GM19452 (cell line): ENCODE results near the gene KRT16.
"Not testable (repeated sequence)": the region's sequence is repeated elsewhere in the genome, so short reads cannot be mapped to it uniquely, and the experiment has no call there.

ENCODE experiments used
- ATAC-seq: cut with Tn5 transposase; IDR thresholded peaks from one replicate; pipeline ENCODE4 v1.9.1; 2021; ENCODE audit not compliant: unreplicated experiment

KRT16 gene

GRCh38 chr17:41585301-41586056, 27.1 kb downstream of the KRT16 start:
- no peak for ATAC-seq

GRCh38 chr17:41584331-41584927, 28.1 kb downstream of the KRT16 start:
- not testable (repeated sequence) for ATAC-seq

GRCh38 chr17:41583137-41584127, 29.1 kb downstream of the KRT16 start:
- no peak for ATAC-seq

DNA sequence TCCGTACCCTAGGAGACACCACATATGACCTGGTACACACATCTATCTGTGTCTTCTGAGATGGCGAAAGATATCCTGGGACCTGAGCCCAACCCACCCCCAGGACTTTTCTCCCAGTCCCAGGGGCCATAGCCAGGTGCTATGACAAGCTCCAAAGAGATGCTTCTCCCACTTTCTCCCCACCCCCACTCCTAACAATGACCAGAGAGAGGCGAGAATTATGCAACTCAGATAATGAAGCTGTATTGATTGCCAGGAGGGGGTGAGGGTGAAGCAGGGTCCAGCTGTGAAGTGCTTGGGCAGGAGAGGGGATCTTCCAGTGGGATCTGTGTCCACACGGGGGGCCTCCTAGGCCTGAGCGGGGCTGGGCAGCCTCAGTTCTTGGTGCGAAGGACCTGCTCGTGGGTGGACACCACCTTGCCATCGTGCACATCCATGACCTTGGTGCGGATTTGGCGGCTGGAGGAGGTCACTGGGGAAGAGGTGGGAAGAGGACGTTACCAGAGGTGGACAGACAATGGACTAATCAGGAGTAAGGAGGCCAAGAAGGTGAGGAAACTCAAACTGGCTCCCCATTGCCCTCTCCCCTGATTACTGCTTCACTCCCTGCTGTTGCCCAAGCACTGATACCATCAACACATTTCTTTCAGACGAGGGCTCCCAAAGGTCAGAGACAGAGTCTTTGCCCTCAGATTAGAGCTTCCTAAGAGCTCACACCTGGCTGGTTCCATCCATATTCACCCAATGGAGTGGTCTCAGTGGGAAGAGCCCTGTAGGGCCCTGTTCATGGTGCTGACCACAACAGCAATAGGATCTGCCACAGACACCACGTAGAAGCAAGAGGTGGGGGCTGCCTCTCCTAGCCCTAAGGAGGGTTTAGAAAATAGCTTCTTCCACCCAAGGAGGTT, 30.3 kb downstream of the KRT16 start:
- not testable (repeated sequence) for ATAC-seq

DNA sequence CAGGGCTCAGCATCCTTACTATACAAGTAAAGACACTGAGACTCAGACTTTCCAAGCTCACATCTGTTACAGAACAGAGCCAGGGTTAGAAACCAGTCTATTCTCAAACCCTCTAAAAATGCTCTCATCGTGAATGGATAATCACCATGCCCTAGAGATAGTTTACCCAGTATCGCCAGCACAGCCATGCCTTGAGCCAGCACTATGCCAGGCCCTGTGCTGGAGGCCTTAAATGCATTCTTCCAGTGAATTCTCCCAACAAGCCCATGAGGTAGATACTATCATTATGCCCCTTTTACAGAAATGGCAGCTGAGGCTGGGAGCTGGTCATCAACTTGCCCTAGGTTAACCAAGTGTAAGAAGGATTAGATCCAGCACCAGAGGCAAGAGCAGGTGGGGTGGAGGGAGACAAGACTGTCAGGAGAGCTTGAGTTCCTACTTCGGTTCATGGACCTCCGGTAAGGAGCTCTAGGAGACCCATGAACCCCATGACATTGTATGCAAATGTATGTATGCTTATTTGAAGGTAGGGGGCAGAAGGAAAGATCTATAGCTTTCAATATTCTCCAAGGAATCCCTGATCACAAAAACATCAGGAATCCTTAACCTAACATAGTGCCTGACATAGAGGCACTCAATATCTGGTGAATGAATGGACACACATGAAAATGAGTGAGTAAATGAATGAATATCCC, 31.1 kb downstream of the KRT16 start:
- no peak for ATAC-seq

- ATAC-seq, result no peak
Observed at GRCh38 chr17:41580687-41581365, 31.7 kb downstream of the KRT16 start.

DNA sequence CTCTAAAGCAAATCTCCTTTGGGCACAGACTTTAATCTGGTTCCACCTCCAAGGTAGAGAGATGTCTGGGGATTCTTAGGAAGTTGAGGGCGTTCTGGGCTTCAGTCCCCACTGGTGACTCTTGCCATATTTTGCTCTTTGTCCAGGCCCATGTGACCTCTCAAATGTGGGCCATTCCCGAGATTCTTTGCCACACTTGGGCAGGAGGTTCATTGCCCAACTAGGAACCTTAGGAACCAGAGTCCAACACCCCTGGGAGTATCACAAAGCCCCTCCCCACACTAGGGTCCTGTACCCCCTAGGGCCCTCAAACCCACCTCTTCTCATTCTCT, 32.4 kb downstream of the KRT16 start:
- ATAC-seq, result no peak

GRCh38 chr17:41579484-41580243, 32.9 kb downstream of the KRT16 start:
- no peak for ATAC-seq

DNA sequence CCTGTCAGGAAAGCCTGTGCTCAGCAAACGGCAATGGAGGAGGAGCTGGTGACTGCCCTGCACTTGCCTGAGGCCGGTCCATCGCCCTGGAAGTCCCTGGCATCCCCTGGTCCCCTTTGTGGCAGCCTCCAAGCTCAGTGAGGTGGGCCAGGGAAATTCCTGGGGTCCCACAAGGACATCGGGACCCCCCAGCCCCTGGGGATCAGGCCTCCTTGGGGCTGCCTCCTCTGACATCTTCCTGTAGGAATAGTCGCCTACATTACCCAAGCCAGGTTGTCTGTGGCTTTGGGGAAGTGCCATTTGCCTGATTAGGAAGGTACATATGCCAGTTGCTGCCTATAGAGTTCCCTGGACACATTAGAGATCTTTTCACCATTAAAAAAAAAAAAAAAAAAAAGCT, 33.6 kb downstream of the KRT16 start:
- no peak for ATAC-seq

- ATAC-seq, result no peak
Observed at GRCh38 chr17:41578538-41578937, 34.0 kb downstream of the KRT16 start.

DNA sequence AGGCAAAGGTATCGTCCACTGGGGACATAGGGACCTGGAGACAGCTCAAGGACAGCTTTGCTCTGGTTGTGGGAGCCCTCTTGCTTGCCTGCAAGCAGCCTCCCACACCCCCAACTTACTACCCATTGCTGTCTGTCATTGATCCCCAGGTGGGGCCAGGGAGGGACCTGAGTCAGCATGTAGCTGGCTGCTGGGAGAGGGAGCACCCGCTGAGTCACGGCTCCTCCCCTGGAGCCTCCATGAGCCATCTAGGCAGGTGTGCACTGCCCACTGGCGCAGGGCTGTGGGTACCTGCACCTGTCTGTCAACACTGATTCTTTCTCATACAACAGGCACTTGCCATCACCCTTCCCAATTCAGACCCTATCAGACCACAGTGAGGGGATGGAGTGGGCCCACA, 35.8 kb downstream of the KRT16 start:
- not testable (repeated sequence) for ATAC-seq

GRCh38 chr17:41575336-41575735, 37.2 kb downstream of the KRT16 start:
- ATAC-seq, result no peak

GRCh38 chr17:41571561-41572434, 40.8 kb downstream of the KRT16 start, which contains the start of gene KRT9:
TSS of gene KRT9 (minus strand) at chr17:41572059. CDS start at chr17:41571992, 67 bp downstream.
- no peak for ATAC-seq

- ATAC-seq, result no peak
Observed at GRCh38 chr17:41567317-41567716, 45.2 kb downstream of the KRT16 start.

DNA sequence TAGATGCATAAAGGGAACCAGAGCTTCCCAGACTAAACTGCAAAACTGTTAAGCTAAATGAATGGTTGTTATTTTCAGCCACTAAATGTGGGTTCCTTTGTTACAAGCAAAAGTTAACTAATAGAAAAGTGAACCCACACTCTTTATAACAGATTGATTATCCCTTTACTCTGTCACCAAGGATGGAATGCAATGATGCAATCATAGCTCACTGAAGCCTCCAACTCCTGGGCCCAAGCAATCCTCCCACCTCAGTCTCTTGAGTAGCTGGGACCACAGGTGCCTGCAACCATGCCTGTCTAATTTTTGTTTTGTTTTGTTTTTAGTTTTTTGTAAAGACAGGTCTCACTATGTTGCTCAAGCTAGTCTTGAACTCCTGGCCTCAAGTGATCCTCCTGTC, 47.2 kb downstream of the KRT16 start:
- ATAC-seq, result no peak

- no peak for ATAC-seq
Observed at GRCh38 chr17:41563607-41564170, 48.9 kb downstream of the KRT16 start.

GRCh38 chr17:41561554-41561953, 51.0 kb downstream of the KRT16 start:
- ATAC-seq, result no peak
